Adipocyte (in vitro differentiated cells): ENCODE results near the gene ETFBKMT.
"Not testable (repeated sequence)": the region's sequence is repeated elsewhere in the genome, so short reads cannot be mapped to it uniquely, and the experiment has no call there.

Source experiments
- DNase-seq: peaks from one replicate; pipeline ENCODE4 v3.0.0-alpha.2; 2015; ENCODE audit warnings: low read depth
- H3K27me3 ChIP-seq: replicated peaks from 2 replicates; pipeline ENCODE4 v1.7.0; 2013; ENCODE audit warnings: mild to moderate bottlenecking, low read length, moderate library complexity; ENCODE audit not compliant: control insufficient read depth, insufficient read depth
- H3K36me3 ChIP-seq: 2 replicates; pipeline ENCODE4 v1.7.0; 2013; ENCODE audit warnings: low read length, mild to moderate bottlenecking, moderate library complexity; ENCODE audit not compliant: control insufficient read depth, insufficient read depth, severe bottlenecking
- H3K4me1 ChIP-seq: 2 replicates; pipeline ENCODE4 v1.7.0; 2013; ENCODE audit warnings: mild to moderate bottlenecking, low read length, moderate library complexity; ENCODE audit not compliant: control insufficient read depth, insufficient read depth
- H3K4me3 ChIP-seq: 2 replicates; pipeline ENCODE4 v1.7.0; 2013; ENCODE audit warnings: mild to moderate bottlenecking, low read length, moderate library complexity
- H3K9ac ChIP-seq: 2 replicates; pipeline ENCODE4 v1.7.0; 2013; ENCODE audit warnings: mild to moderate bottlenecking, low read length, moderate library complexity
- H3K9me3 ChIP-seq: 2 replicates; pipeline ENCODE4 v1.7.0; 2013; ENCODE audit warnings: mild to moderate bottlenecking, low read length, moderate library complexity; ENCODE audit not compliant: control insufficient read depth

ETFBKMT gene

GRCh38 chr12:31702047-31702446, 42.6 kb downstream of the ETFBKMT start:
- no peak overlapping the region for H3K9ac ChIP-seq
- no peaks in the 10 kb centered on the region for H3K9me3 ChIP-seq
- H3K27me3 ChIP-seq: no peaks in the 10 kb centered on the region
- H3K4me1 ChIP-seq: peaks cover 5% of the 10 kb centered on the region
- H3K36me3 ChIP-seq: peaks cover 5% of the 10 kb centered on the region
- no peak overlapping the region for H3K4me3 ChIP-seq
- no peak for DNase-seq

GRCh38 chr12:31705621-31706020, 46.1 kb downstream of the ETFBKMT start:
- H3K9ac ChIP-seq: no peak overlapping the region
- DNase-seq: no peak
- H3K9me3 ChIP-seq: no peaks in the 10 kb centered on the region
- H3K4me1 ChIP-seq: peaks cover 5% of the 10 kb centered on the region
- H3K27me3 ChIP-seq: no peaks in the 10 kb centered on the region
- H3K36me3 ChIP-seq: peaks cover 3% of the 10 kb centered on the region
- no peak overlapping the region for H3K4me3 ChIP-seq

GRCh38 chr12:31708118-31708517, 48.6 kb downstream of the ETFBKMT start:
- DNase-seq, H3K4me3 ChIP-seq, H3K27me3 ChIP-seq, H3K9ac ChIP-seq, H3K36me3 ChIP-seq, H3K9me3 ChIP-seq, H3K4me1 ChIP-seq: not testable (repeated sequence)

- H3K9me3 ChIP-seq: no peaks in the 10 kb centered on the region
- no peaks in the 10 kb centered on the region for H3K27me3 ChIP-seq
- no peaks in the 10 kb centered on the region for H3K4me1 ChIP-seq
- H3K9ac ChIP-seq: no peak overlapping the region
- H3K4me3 ChIP-seq: no peak overlapping the region
- peaks cover 3% of the 10 kb centered on the region for H3K36me3 ChIP-seq
- no peak for DNase-seq
Observed at GRCh38 chr12:31710021-31710818, 50.7 kb downstream of the ETFBKMT start.

- Histone ChIP-seq H3K36me3 (no peaks in the 10 kb centered on the region), H3K9ac (no peak overlapping the region), H3K4me3 (no peak overlapping the region), H3K27me3 (no peaks in the 10 kb centered on the region), H3K4me1 (no peaks in the 10 kb centered on the region), H3K9me3 (no peaks in the 10 kb centered on the region)
- no peak for DNase-seq
Observed at GRCh38 chr12:31712877-31713276, 53.4 kb downstream of the ETFBKMT start.

GRCh38 chr12:31714406-31715271, 55.2 kb downstream of the ETFBKMT start:
- DNase-seq: no peak
- Histone ChIP-seq H3K36me3 (no peaks in the 10 kb centered on the region), H3K9me3 (no peaks in the 10 kb centered on the region), H3K4me1 (no peaks in the 10 kb centered on the region), H3K4me3 (no peak overlapping the region), H3K9ac (no peak overlapping the region), H3K27me3 (no peaks in the 10 kb centered on the region)

- no peaks in the 10 kb centered on the region for H3K27me3 ChIP-seq
- no peak overlapping the region for H3K4me3 ChIP-seq
- no peak overlapping the region for H3K9ac ChIP-seq
- H3K4me1 ChIP-seq: no peaks in the 10 kb centered on the region
- H3K9me3 ChIP-seq: no peaks in the 10 kb centered on the region
- H3K36me3 ChIP-seq: no peaks in the 10 kb centered on the region
- no peak for DNase-seq
Observed at GRCh38 chr12:31715283-31715825, 55.9 kb downstream of the ETFBKMT start.

GRCh38 chr12:31716998-31717397, 57.5 kb downstream of the ETFBKMT start:
- not testable (repeated sequence) for H3K27me3 ChIP-seq, DNase-seq, H3K36me3 ChIP-seq, H3K9ac ChIP-seq, H3K4me1 ChIP-seq, H3K9me3 ChIP-seq, H3K4me3 ChIP-seq

GRCh38 chr12:31718542-31719198, 59.2 kb downstream of the ETFBKMT start:
- H3K4me1 ChIP-seq, DNase-seq, H3K36me3 ChIP-seq, H3K4me3 ChIP-seq, H3K9me3 ChIP-seq, H3K27me3 ChIP-seq, H3K9ac ChIP-seq: not testable (repeated sequence)

- no peak for DNase-seq
- Histone ChIP-seq H3K27me3 (no peaks in the 10 kb centered on the region), H3K4me1 (peaks cover 4% of the 10 kb centered on the region), H3K9me3 (no peaks in the 10 kb centered on the region), H3K4me3 (no peak overlapping the region), H3K9ac (no peak overlapping the region), H3K36me3 (no peaks in the 10 kb centered on the region)
Observed at GRCh38 chr12:31722580-31722979, 63.1 kb downstream of the ETFBKMT start.
